ENCODE results near the gene GRXCR2. TPM values are rescaled to one million over a fixed set of nuclear protein-coding genes. Genes with fewer than 3 reads are reported as not detected.
"Not testable (repeated sequence)": the region's sequence is repeated elsewhere in the genome, so short reads cannot be mapped to it uniquely, and the experiment has no call there.

GRXCR2 gene
- total RNA-seq, 1 experiment from 2014 or later: not detected

- in situ Hi-C loops (cut with HindIII; ENCODE audit: low sequenced_read_pairs): no loop called here
- DNase-seq (ENCODE audit: low spot score): no peak
Observed at GRCh38 chr5:145846081-145846480, 26.7 kb downstream of the GRXCR2 start.

GRCh38 chr5:145841299-145841698, 31.5 kb downstream of the GRXCR2 start:
- in situ Hi-C loops (cut with HindIII; ENCODE audit: low sequenced_read_pairs): no loop called here
- no peak for DNase-seq (ENCODE audit: low spot score)

- in situ Hi-C loops (cut with HindIII; ENCODE audit: low sequenced_read_pairs): no loop called here
- DNase-seq (ENCODE audit: low spot score): no peak
Observed at GRCh38 chr5:145840458-145841132, 32.2 kb downstream of the GRXCR2 start.

- in situ Hi-C loops (cut with HindIII; ENCODE audit: low sequenced_read_pairs): no loop called here
- no peak for DNase-seq (ENCODE audit: low spot score)
Observed at GRCh38 chr5:145838276-145838675, 34.5 kb downstream of the GRXCR2 start.

- DNase-seq (ENCODE audit: low spot score); in situ Hi-C loops (cut with HindIII; ENCODE audit: low sequenced_read_pairs): not testable (repeated sequence)
Observed at GRCh38 chr5:145836241-145836640, 36.6 kb downstream of the GRXCR2 start.

- DNase-seq (ENCODE audit: low spot score): no peak
- in situ Hi-C loops (cut with HindIII; ENCODE audit: low sequenced_read_pairs): no loop called here
Observed at GRCh38 chr5:145835848-145836239, 37.0 kb downstream of the GRXCR2 start.

- in situ Hi-C loops (cut with HindIII; ENCODE audit: low sequenced_read_pairs): no loop called here
- DNase-seq (ENCODE audit: low spot score): peak; percentile 43
Observed at GRCh38 chr5:145834917-145835847, 37.6 kb downstream of the GRXCR2 start, which contains the start of gene PRELID2. Gene PRELID2 (minus strand): TSS chr5:145835342. CDS start chr5:145835251, 91 bp downstream.

- no peak for DNase-seq (ENCODE audit: low spot score)
- in situ Hi-C loops (cut with HindIII; ENCODE audit: low sequenced_read_pairs): no loop called here
Observed at GRCh38 chr5:145834554-145834916, 38.3 kb downstream of the GRXCR2 start.

- DNase-seq (ENCODE audit: low spot score): no peak
- in situ Hi-C loops (cut with HindIII; ENCODE audit: low sequenced_read_pairs): no loop called here
Observed at GRCh38 chr5:145833631-145834200, 39.1 kb downstream of the GRXCR2 start.

GRCh38 chr5:145830594-145830993, 42.2 kb downstream of the GRXCR2 start:
- no peak for DNase-seq (ENCODE audit: low spot score)
- in situ Hi-C loops (cut with HindIII; ENCODE audit: low sequenced_read_pairs): no loop called here

- DNase-seq (ENCODE audit: low spot score): no peak
- in situ Hi-C loops (cut with HindIII; ENCODE audit: low sequenced_read_pairs): no loop called here
Observed at GRCh38 chr5:145829708-145830361, 43.0 kb downstream of the GRXCR2 start.

- no peak for DNase-seq (ENCODE audit: low spot score)
- in situ Hi-C loops (cut with HindIII; ENCODE audit: low sequenced_read_pairs): no loop called here
Observed at GRCh38 chr5:145826895-145827674, 45.7 kb downstream of the GRXCR2 start.

- peak; percentile 27 for DNase-seq (ENCODE audit: low spot score)
- in situ Hi-C loops (cut with HindIII; ENCODE audit: low sequenced_read_pairs): no loop called here
Observed at GRCh38 chr5:145825751-145826180, 47.0 kb downstream of the GRXCR2 start.

GRCh38 chr5:145824040-145824439, 48.8 kb downstream of the GRXCR2 start:
- no peak for DNase-seq (ENCODE audit: low spot score)
- in situ Hi-C loops (cut with HindIII; ENCODE audit: low sequenced_read_pairs): no loop called here

GRCh38 chr5:145818604-145819003, 54.2 kb downstream of the GRXCR2 start:
- in situ Hi-C loops (cut with HindIII; ENCODE audit: low sequenced_read_pairs): no loop called here
- DNase-seq (ENCODE audit: low spot score): no peak

GRCh38 chr5:145812877-145813276, 59.9 kb downstream of the GRXCR2 start:
- in situ Hi-C loops (cut with HindIII; ENCODE audit: low sequenced_read_pairs): no loop called here
- DNase-seq (ENCODE audit: low spot score): no peak

GRCh38 chr5:145811834-145812625, 60.8 kb downstream of the GRXCR2 start:
- peak; percentile 13 for DNase-seq (ENCODE audit: low spot score)
- in situ Hi-C loops (cut with HindIII; ENCODE audit: low sequenced_read_pairs): no loop called here

Data from G401 (cell line).